K562 (cell line): ENCODE data around the gene ST3GAL5. TPM values are rescaled to one million over a fixed set of nuclear protein-coding genes. Genes with fewer than 3 reads are reported as not detected.

Experiments used
- CSDE1 ChIP-seq, 2 experiments: fragments of 450-650 bp; IDR thresholded peaks; 2 replicates each; pipeline ENCODE4 v1.6.1; 2016; ENCODE audit warnings: mild to moderate bottlenecking in 1 of 2
- FOXK1 ChIP-seq: sonication (generic); formaldehyde crosslinking; IDR thresholded peaks from 2 replicates; pipeline ENCODE4 v1.8.0; 2022; ENCODE audit warnings: missing genetic modification reagents, mild to moderate bottlenecking, borderline replicate concordance
- MCM7 ChIP-seq, 2 experiments: fragments of 450-650 bp; IDR thresholded peaks; 2 replicates each; pipeline ENCODE4 v1.6.1; 2016 to 2018
- MYNN ChIP-seq, 2 experiments: sonication (generic); formaldehyde crosslinking in 1 of 2; IDR thresholded peaks; 2 replicates each; pipeline versions ENCODE4 v1.5.0 to v1.6.1; 2016 to 2020; ENCODE audit warnings: antibody characterized with exemption in 1 of 2, missing genetic modification reagents in 1 of 2
- PHF21A ChIP-seq: fragments of 450-650 bp; IDR thresholded peaks from 2 replicates; pipeline ENCODE4 v1.6.1; 2017; ENCODE audit warnings: low read depth, borderline replicate concordance
- POLR2AphosphoS2 ChIP-seq: IDR thresholded peaks from 2 replicates; pipeline ENCODE4 v1.6.1; 2012; ENCODE audit warnings: low read length, improper control_type of control experiment
- XRCC3 ChIP-seq: fragments of 450-650 bp; IDR thresholded peaks from 2 replicates; pipeline ENCODE4 v1.6.1; 2017; ENCODE audit warnings: mild to moderate bottlenecking, moderate library complexity
- XRCC4 ChIP-seq: IDR thresholded peaks from one replicate; pipeline ENCODE4 v1.6.1; 2011; ENCODE audit not compliant: insufficient read depth, insufficient read length; ENCODE audit errors: extremely low read depth
- ZFP1 ChIP-seq: fragments of 450-650 bp; formaldehyde crosslinking; IDR thresholded peaks from 2 replicates; pipeline ENCODE4 v1.4.0; 2020; ENCODE audit warnings: mild to moderate bottlenecking, mixed read lengths
- ZKSCAN1 ChIP-seq: fragments of 150-350 bp; IDR thresholded peaks from 2 replicates; pipeline ENCODE4 v1.6.1; 2016; ENCODE audit warnings: low read depth, low read length
- ZNF133 ChIP-seq: fragments of 250-450 bp; sonication (Bioruptor Pico); IDR thresholded peaks from 2 replicates; pipeline ENCODE4 v1.4.0; 2020; ENCODE audit warnings: mild to moderate bottlenecking
- ZNF707 ChIP-seq: fragments of 250-450 bp; sonication (Bioruptor Pico); conservative IDR thresholded peaks from 2 replicates; pipeline ENCODE4 v1.8.0; 2022; ENCODE audit warnings: inconsistent platforms, mild to moderate bottlenecking, moderate library complexity
- polyA plus RNA-seq, 8 experiments: library from polyadenylated mRNA; depleted of rRNA in 4 of 8; stranded (reverse) in 5 of 8; unstranded in 3 of 8; fragments of >200 nt; fragmentation: Nextera tagmentation in 2 of 8; fragmentation: Illumina TruSeq in 1 of 8; extraction: Ambion mirVana in 2 of 8; extraction: Trizol in 1 of 8; gene quantifications; 2 replicates each; pipeline versions ENCODE4 v1.2.1 to v1.2.3, GENCODE V29; 2011 to 2014; ENCODE audit warnings: inconsistent platforms in 1 of 8, missing spikeins in 1 of 8
- total RNA-seq, 7 experiments: library from RNA; depleted of rRNA in 6 of 7; stranded (reverse); fragments of >200 nt in 6 of 7; fragmentation: Illumina TruSeq in 2 of 7; extraction: Trizol in 2 of 7; gene quantifications; 2 replicates each; pipeline versions ENCODE4 v1.2.1 to v1.2.3, GENCODE V29; 2011 to 2021; ENCODE audit warnings: low replicate concordance in 1 of 7
- TF ChIP-seq, protein P1 (sequence below): fragments of 450-650 bp; formaldehyde crosslinking; IDR thresholded peaks from 2 replicates; pipeline ENCODE4 v1.4.0; 2020; ENCODE audit warnings: mild to moderate bottlenecking, moderate library complexity
- TF ChIP-seq, protein P2 (sequence below): fragments of 450-650 bp; conservative IDR thresholded peaks from 2 replicates; pipeline ENCODE4 v1.6.1; 2016; ENCODE audit warnings: missing genetic modification characterization, low read depth, mild to moderate bottlenecking, control low read depth, missing compliant biosample characterization
- TF ChIP-seq, protein P3 (sequence below): fragments of 450-650 bp; IDR thresholded peaks from 2 replicates; pipeline ENCODE4 v1.6.1; 2016; ENCODE audit warnings: low read depth

Gene ST3GAL5
- total and polyA plus RNA-seq, 9 of the 15 experiments (the other 6 are each of a cell fraction or from before 2014, with no cell fraction given), result 1.6 to 10.0 (median 4.2) TPM

DNA sequence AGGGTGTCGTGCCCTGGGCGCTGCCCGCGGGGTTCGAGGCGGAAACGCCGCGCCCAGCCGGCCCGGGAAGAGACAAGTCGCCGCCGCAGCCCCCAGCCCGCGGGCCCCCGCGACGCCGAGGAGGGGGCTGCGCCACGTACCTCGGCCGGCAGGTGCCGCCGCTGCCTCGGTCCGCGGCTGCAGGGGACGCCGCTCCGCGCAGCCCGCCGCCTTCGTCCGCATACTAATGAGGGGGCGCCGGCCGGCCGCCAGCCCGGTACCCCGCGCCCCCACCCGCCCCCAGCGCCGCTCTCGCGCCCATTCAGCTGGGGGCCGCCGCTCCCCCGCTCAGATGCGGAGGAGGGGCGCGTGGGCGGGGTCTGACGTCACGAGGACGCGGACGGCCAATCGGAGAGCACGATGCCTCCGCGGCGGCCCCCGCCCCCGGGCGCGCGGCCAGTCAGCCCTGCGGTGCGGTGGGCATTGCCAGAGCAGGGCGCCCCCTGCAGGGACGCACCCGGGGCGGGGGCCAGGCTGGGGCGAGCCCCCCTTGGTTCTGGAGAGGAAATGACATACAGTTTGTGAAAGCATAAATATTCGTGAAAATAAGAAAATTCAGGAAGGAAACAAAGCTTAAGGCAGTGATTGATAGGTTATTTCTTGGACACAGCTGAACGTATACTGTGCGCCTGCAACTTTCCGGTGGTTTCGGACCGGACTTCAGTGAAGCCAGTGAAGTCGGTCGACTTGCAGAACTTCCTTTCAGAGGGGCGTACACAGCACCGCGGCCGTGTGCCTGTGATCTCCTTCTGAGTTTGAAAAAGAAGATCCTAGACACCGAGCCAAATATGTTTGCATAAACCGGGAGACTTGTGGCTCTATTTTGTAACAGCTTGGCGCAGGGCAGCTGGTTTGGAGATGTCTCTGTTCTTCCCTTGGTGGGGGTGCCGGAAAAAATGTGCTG lies at the start of gene ST3GAL5 (continued):
- TF ChIP-seq, protein P1, sequence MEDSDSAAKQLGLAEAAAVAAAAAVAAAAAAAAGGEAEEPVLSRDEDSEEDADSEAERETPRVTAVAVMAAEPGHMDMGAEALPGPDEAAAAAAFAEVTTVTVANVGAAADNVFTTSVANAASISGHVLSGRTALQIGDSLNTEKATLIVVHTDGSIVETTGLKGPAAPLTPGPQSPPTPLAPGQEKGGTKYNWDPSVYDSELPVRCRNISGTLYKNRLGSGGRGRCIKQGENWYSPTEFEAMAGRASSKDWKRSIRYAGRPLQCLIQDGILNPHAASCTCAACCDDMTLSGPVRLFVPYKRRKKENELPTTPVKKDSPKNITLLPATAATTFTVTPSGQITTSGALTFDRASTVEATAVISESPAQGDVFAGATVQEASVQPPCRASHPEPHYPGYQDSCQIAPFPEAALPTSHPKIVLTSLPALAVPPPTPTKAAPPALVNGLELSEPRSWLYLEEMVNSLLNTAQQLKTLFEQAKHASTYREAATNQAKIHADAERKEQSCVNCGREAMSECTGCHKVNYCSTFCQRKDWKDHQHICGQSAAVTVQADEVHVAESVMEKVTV (CRISPR knock-in tag), result no peak
- TF ChIP-seq CSDE1 (IDR thresholded peaks at IDR 0.05), result no peak
- TF ChIP-seq, protein P2, sequence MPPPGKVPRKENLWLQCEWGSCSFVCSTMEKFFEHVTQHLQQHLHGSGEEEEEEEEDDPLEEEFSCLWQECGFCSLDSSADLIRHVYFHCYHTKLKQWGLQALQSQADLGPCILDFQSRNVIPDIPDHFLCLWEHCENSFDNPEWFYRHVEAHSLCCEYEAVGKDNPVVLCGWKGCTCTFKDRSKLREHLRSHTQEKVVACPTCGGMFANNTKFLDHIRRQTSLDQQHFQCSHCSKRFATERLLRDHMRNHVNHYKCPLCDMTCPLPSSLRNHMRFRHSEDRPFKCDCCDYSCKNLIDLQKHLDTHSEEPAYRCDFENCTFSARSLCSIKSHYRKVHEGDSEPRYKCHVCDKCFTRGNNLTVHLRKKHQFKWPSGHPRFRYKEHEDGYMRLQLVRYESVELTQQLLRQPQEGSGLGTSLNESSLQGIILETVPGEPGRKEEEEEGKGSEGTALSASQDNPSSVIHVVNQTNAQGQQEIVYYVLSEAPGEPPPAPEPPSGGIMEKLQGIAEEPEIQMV (tag), result peak; percentile 68; the same call in 1 of the 2 replicates
- no peak for TF ChIP-seq XRCC4
- TF ChIP-seq ZKSCAN1, result 0 out of 2 replicates have a peak, but pooled peaks have one; percentile 24
- TF ChIP-seq ZNF133 (CRISPR knock-in tag), result no peak
- no peak for TF ChIP-seq FOXK1 (CRISPR knock-in tag)
- TF ChIP-seq PHF21A, result peak; percentile 88
- no peak for TF ChIP-seq POLR2AphosphoS2
- TF ChIP-seq ZNF707 (CRISPR knock-in tag), result no peak
- TF ChIP-seq, protein P3, sequence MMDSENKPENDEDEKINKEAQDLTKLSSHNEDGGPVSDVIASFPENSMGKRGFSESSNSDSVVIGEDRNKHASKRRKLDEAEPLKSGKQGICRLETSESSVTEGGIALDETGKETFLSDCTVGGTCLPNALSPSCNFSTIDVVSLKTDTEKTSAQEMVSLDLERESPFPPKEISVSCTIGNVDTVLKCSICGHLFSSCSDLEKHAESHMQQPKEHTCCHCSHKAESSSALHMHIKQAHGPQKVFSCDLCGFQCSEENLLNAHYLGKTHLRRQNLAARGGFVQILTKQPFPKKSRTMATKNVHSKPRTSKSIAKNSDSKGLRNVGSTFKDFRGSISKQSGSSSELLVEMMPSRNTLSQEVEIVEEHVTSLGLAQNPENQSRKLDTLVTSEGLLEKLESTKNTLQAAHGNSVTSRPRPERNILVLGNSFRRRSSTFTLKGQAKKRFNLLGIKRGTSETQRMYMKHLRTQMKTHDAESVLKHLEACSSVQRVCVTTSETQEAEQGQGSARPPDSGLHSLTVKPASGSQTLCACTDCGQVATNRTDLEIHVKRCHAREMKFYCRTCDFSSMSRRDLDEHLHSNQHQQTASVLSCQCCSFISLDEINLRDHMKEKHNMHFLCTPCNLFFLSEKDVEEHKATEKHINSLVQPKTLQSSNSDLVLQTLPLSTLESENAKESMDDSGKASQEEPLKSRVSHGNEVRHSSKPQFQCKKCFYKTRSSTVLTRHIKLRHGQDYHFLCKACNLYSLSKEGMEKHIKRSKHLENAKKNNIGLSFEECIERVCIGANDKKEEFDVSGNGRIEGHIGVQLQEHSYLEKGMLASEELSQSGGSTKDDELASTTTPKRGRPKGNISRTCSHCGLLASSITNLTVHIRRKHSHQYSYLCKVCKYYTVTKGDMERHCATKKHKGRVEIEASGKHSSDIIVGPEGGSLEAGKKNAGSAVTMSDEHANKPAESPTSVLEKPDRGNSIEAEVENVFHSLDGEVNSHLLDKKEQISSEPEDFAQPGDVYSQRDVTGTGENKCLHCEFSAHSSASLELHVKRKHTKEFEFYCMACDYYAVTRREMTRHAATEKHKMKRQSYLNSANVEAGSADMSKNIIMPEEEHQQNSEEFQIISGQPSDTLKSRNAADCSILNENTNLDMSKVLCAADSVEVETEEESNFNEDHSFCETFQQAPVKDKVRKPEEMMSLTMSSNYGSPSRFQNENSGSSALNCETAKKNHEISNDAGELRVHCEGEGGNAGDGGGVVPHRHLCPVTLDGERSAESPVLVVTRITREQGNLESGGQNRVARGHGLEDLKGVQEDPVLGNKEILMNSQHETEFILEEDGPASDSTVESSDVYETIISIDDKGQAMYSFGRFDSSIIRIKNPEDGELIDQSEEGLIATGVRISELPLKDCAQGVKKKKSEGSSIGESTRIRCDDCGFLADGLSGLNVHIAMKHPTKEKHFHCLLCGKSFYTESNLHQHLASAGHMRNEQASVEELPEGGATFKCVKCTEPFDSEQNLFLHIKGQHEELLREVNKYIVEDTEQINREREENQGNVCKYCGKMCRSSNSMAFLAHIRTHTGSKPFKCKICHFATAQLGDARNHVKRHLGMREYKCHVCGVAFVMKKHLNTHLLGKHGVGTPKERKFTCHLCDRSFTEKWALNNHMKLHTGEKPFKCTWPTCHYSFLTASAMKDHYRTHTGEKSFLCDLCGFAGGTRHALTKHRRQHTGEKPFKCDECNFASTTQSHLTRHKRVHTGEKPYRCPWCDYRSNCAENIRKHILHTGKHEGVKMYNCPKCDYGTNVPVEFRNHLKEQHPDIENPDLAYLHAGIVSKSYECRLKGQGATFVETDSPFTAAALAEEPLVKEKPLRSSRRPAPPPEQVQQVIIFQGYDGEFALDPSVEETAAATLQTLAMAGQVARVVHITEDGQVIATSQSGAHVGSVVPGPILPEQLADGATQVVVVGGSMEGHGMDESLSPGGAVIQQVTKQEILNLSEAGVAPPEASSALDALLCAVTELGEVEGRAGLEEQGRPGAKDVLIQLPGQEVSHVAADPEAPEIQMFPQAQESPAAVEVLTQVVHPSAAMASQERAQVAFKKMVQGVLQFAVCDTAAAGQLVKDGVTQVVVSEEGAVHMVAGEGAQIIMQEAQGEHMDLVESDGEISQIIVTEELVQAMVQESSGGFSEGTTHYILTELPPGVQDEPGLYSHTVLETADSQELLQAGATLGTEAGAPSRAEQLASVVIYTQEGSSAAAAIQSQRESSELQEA, result no peak
- no peak for TF ChIP-seq ZFP1
- TF ChIP-seq MCM7 (IDR thresholded peaks at IDR 0.05), result no peak
- TF ChIP-seq MYNN (IDR thresholded peaks at IDR 0.05), result peak; percentile 74
- no peak for TF ChIP-seq MYNN (CRISPR knock-in tag; IDR thresholded peaks at IDR 0.05)
- no peak for TF ChIP-seq XRCC3
